ENCODE data around the gene FAM180A. TPM values are rescaled to one million over a fixed set of nuclear protein-coding genes. Genes with fewer than 3 reads are reported as not detected.

The FAM180A gene
- total RNA-seq (2014; rRNA removed) (not detected in 2 replicates), Bru-seq, nascent RNA (percentile 8 among the genes with signal in this experiment), BruChase-seq, experiment 1, labeled RNA remaining after a 6-hour chase (percentile 11 among the genes with signal in this experiment), BruChase-seq, experiment 2, labeled RNA remaining after a 2-hour chase (percentile 10 among the genes with signal in this experiment)
- long read RNA-seq = 0 reads

DNA sequence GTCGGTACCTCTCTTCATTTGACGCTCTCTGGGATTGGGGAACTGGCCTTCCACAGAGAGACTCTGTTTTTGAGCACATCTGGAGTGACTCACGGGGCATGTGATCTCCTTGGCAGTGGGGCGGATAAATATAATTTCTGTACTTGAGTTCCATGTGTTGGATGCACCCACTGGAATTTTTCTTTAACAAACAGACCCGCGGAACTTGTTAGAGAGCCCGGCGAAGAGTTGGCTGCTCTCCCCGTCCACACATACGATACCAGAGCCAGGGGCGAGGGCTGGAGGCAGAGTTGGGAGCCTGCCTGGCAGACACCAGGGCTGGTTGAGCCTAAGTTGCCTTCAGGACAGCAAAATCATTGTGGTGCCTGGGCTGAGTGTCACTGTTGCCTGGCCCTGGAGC, at the start of gene FAM180A:
Gene FAM180A (minus strand): TSS at position 44 of the 400 bp plus-strand sequence. CDS start 233 bp downstream, outside the sequence.
- Histone ChIP-seq H3F3A (ENCODE audit: low read length, unreplicated experiment) (no peaks in the 10 kb centered on the region), H3K36me3 (ENCODE audit: low read depth, low read length) (no peaks in the 10 kb centered on the region), H3K9ac (ENCODE audit: low read length) (no peak within 1 kb of the TSS), H2AFZ (ENCODE audit: low read length) (no peak within 1 kb of the TSS), H3K4me1 (ENCODE audit: insufficient read depth, low read length) (peaks cover 27% of the 10 kb centered on the region), H3K27me3 (ENCODE audit: low read length) (no peaks in the 10 kb centered on the region), H3K79me2 (ENCODE audit: low read length) (no peaks in the 10 kb centered on the region), H3K9me3 (ENCODE audit: low read length) (no peaks in the 10 kb centered on the region), H3K4me2 (ENCODE audit: low read length) (no peak within 1 kb of the TSS), H4K20me1 (ENCODE audit: low read length) (no peaks in the 10 kb centered on the region), H3K9me2 (replicated peaks; ENCODE audit: low read length) (no peaks in the 10 kb centered on the region), H3K4me3 (ENCODE audit: low read length) (no peak within 1 kb of the TSS), H3K27ac (ENCODE audit: low read length) (no peak within 1 kb of the TSS)
- BruUV-seq (replicated peaks) = no TSS peak
- ATAC-seq = no peak
- intact Hi-C loops (cut with micrococcal nuclease) = no loop called here
- ChIA-PET POLR2A (ENCODE audit: unreplicated experiment) (no interaction called here), CTCF (no interaction called here)
- DNase-seq = no peak
- no peak for TF ChIP-seq EZH2phosphoT487 (IDR thresholded peaks at IDR 0.05; ENCODE audit: borderline replicate concordance, low read length)
- no peak for TF ChIP-seq EZH2 (IDR thresholded peaks at IDR 0.05; ENCODE audit: low read length, unreplicated experiment)
- TF ChIP-seq CTCF (conservative IDR thresholded peaks at IDR 0.05; ENCODE audit: low read depth, low read length) = no peak

GRCh38 chr7:135798095-135798494, 49.5 kb upstream of the FAM180A start:
- no peak overlapping the region for H3K9ac ChIP-seq (ENCODE audit: low read length)
- no peak overlapping the region for H2AFZ ChIP-seq (ENCODE audit: low read length)
- H4K20me1 ChIP-seq (ENCODE audit: low read length) = no peaks in the 10 kb centered on the region
- no peaks in the 10 kb centered on the region for H3K4me1 ChIP-seq (ENCODE audit: insufficient read depth, low read length)
- H3K4me2 ChIP-seq (ENCODE audit: low read length) = no peak overlapping the region
- DNase-seq (no peak), ATAC-seq (peak; percentile 23)
- no peaks in the 10 kb centered on the region for H3F3A ChIP-seq (ENCODE audit: low read length, unreplicated experiment)
- H3K36me3 ChIP-seq (ENCODE audit: low read depth, low read length) = no peaks in the 10 kb centered on the region
- TF ChIP-seq EZH2 (IDR thresholded peaks at IDR 0.05; ENCODE audit: low read length, unreplicated experiment) = no peak
- TF ChIP-seq EZH2phosphoT487 (IDR thresholded peaks at IDR 0.05; ENCODE audit: borderline replicate concordance, low read length) = no peak
- no peak for TF ChIP-seq CTCF (conservative IDR thresholded peaks at IDR 0.05; ENCODE audit: low read depth, low read length)
- H3K27ac ChIP-seq (ENCODE audit: low read length) = no peak overlapping the region
- H3K27me3 ChIP-seq (ENCODE audit: low read length) = no peaks in the 10 kb centered on the region
- POLR2A ChIA-PET (ENCODE audit: unreplicated experiment) = interaction anchor here (1.1 kb wide), 1 partner anchor 125 kb away, joined by 6 read pairs; no protein-coding TSS in a partner anchor
- no peaks in the 10 kb centered on the region for H3K79me2 ChIP-seq (ENCODE audit: low read length)
- H3K9me2 ChIP-seq (replicated peaks; ENCODE audit: low read length) = no peaks in the 10 kb centered on the region
- intact Hi-C loops (cut with micrococcal nuclease) = loop anchor here (1.0 to 10.0 kb wide), 2 partner anchors 90 to 523 kb away; no protein-coding TSS in a partner anchor
- CTCF ChIA-PET = no interaction called here
- no peak overlapping the region for H3K4me3 ChIP-seq (ENCODE audit: low read length)
- H3K9me3 ChIP-seq (ENCODE audit: low read length) = no peaks in the 10 kb centered on the region
- no TSS peak for BruUV-seq (replicated peaks)

DNA sequence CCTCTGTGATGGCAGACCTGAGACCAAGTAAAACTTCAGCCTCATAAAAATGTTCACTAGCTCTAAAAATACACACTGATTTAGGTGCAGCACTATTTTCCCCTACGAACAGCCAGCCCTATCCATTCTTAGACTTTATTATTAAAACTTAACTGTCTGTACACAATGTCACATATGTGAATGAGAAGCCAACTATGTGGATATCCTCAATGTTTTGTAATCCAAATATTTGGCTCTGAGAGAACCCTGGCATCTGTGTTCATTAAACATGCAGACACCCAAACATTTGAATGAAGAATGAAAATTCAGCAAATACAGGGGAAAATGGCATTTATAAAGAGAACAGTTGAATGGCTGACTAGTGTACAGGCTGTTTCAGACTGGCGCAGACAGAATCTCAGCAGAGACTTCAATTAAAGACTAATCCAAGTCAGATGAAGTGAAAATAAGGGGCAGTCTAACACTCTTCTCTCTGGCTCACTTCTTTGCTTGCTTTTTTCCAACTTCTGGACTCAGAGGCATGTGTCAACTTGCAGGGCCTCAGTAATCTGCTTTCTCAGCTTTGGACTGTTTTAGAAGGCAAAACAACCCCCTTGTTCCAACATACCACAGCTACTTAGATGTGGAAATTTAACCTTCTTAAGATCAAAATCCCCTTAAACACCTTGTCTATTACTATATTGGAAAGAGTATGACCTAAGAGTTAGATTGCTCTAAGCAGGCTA, 47.4 kb upstream of the FAM180A start:
- DNase-seq = no peak
- CTCF ChIA-PET = no interaction called here
- Histone ChIP-seq H3K4me2 (ENCODE audit: low read length) (no peak overlapping the region), H3K4me1 (ENCODE audit: insufficient read depth, low read length) (no peaks in the 10 kb centered on the region), H3F3A (ENCODE audit: low read length, unreplicated experiment) (no peaks in the 10 kb centered on the region), H3K27me3 (ENCODE audit: low read length) (no peaks in the 10 kb centered on the region), H2AFZ (ENCODE audit: low read length) (no peak overlapping the region), H3K9me3 (ENCODE audit: low read length) (no peaks in the 10 kb centered on the region), H3K79me2 (ENCODE audit: low read length) (no peaks in the 10 kb centered on the region), H3K36me3 (ENCODE audit: low read depth, low read length) (no peaks in the 10 kb centered on the region), H3K9ac (ENCODE audit: low read length) (no peak overlapping the region), H3K4me3 (ENCODE audit: low read length) (no peak overlapping the region), H3K9me2 (replicated peaks; ENCODE audit: low read length) (no peaks in the 10 kb centered on the region), H4K20me1 (ENCODE audit: low read length) (no peaks in the 10 kb centered on the region), H3K27ac (ENCODE audit: low read length) (no peak overlapping the region)
- intact Hi-C loops (cut with micrococcal nuclease) = loop anchor here (2.0 to 10.0 kb wide), 2 partner anchors 51 to 521 kb away; no protein-coding TSS in a partner anchor
- POLR2A ChIA-PET (ENCODE audit: unreplicated experiment) = no interaction called here
- BruUV-seq (replicated peaks) = no TSS peak
- no peak for TF ChIP-seq EZH2phosphoT487 (IDR thresholded peaks at IDR 0.05; ENCODE audit: borderline replicate concordance, low read length)
- TF ChIP-seq EZH2 (IDR thresholded peaks at IDR 0.05; ENCODE audit: low read length, unreplicated experiment) = no peak
- TF ChIP-seq CTCF (conservative IDR thresholded peaks at IDR 0.05; ENCODE audit: low read depth, low read length) = no peak
- ATAC-seq = no peak

All from PC-3 (cell line).